PFSK-1 (cell line): Measurements from ENCODE around the gene CYP27C1.

Experiments used
- FOXP2 ChIP-seq: optimal IDR thresholded peaks from 2 replicates; pipeline ENCODE3; 2011; ENCODE audit warnings: borderline replicate concordance, control low read depth, inconsistent platforms; ENCODE audit not compliant: insufficient read depth; ENCODE audit errors: extremely low read length, extremely low read depth
- POLR2AphosphoS5 ChIP-seq: IDR thresholded peaks from 2 replicates; pipeline ENCODE4 v1.6.1; 2012; ENCODE audit warnings: low read depth, mild to moderate bottlenecking, control low read depth, low read length, moderate library complexity
- REST ChIP-seq, 2 experiments: IDR thresholded peaks; 2 replicates each; pipeline versions ENCODE4 v1.6.1 to v1.8.0; 2011 to 2012; ENCODE audit warnings: low read depth in 2 of 2, low read length in 2 of 2, control low read depth in 1 of 2, inconsistent platforms in 1 of 2, mild to moderate bottlenecking in 1 of 2, moderate library complexity in 1 of 2; ENCODE audit not compliant: insufficient read depth in 1 of 2
- SIN3A ChIP-seq: IDR thresholded peaks from 2 replicates; pipeline ENCODE4 v1.6.1; 2012; ENCODE audit warnings: mild to moderate bottlenecking, low read length, moderate library complexity, borderline replicate concordance; ENCODE audit not compliant: insufficient read depth
- TAF1 ChIP-seq: IDR thresholded peaks from 2 replicates; pipeline ENCODE4 v1.6.1; 2012; ENCODE audit warnings: low read length, control low read depth, borderline replicate concordance; ENCODE audit not compliant: insufficient read depth

Gene CYP27C1

GRCh38 chr2:127134235-127134634, 85.9 kb downstream of the CYP27C1 start:
- TF ChIP-seq SIN3A (no peak), FOXP2 (no peak), POLR2AphosphoS5 (no peak), REST (IDR thresholded peaks at IDR 0.05; ENCODE audit: insufficient read depth in 1 of 2, low read depth in 2 of 2, low read length in 2 of 2) (no peak), TAF1 (no peak)
